HL-60 (cell line): ENCODE results near the gene TNP2.

ENCODE experiments used
- GABPA ChIP-seq: IDR thresholded peaks from 2 replicates; pipeline ENCODE4 v1.6.1; 2012; ENCODE audit warnings: low read depth
- REST ChIP-seq: IDR thresholded peaks from 2 replicates; pipeline ENCODE4 v1.6.1; 2012; ENCODE audit warnings: low read depth; ENCODE audit not compliant: insufficient replicate concordance
- TF ChIP-seq, protein P1 (sequence below): IDR thresholded peaks from one replicate; pipeline ENCODE4 v1.5.1; 2011; ENCODE audit warnings: low read length, control low read depth, inconsistent platforms; ENCODE audit not compliant: insufficient read depth

DNA sequence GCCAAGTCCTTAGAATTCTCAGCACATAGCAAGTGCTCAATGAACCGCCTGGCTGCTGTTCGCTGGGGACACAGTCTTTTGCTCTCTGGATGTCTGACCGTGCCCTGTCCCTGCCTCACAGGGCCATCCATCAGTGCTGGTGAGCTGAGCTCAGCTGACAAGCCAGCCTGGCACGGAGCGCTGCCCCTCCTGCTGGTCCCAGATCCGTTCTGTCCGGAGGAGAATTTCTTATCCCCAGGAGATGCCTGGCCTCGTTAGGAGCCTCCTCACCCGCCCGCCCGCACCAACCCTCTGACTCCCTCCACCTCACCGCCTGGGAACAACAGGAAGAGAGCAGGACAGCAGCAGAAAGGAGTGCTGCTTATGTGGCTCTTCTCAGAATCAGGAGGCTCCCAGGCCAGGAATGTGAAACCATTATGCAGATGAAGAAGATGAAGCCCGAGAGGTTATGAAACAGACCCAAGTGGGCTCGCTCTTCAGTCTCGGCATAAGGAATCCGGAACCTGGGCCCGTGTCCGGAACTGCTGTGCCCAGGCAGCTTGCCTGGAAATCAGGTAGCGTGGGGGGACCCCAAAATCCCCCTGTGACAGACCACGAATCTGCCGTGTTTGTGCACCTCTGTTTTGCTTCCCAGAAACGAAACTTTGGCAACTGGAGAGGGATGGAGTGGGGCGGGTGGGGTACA, 47.3 kb upstream of the TNP2 start:
- TF ChIP-seq, protein P1, sequence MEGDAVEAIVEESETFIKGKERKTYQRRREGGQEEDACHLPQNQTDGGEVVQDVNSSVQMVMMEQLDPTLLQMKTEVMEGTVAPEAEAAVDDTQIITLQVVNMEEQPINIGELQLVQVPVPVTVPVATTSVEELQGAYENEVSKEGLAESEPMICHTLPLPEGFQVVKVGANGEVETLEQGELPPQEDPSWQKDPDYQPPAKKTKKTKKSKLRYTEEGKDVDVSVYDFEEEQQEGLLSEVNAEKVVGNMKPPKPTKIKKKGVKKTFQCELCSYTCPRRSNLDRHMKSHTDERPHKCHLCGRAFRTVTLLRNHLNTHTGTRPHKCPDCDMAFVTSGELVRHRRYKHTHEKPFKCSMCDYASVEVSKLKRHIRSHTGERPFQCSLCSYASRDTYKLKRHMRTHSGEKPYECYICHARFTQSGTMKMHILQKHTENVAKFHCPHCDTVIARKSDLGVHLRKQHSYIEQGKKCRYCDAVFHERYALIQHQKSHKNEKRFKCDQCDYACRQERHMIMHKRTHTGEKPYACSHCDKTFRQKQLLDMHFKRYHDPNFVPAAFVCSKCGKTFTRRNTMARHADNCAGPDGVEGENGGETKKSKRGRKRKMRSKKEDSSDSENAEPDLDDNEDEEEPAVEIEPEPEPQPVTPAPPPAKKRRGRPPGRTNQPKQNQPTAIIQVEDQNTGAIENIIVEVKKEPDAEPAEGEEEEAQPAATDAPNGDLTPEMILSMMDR = no peak
- TF ChIP-seq REST (no peak), GABPA (no peak)
